Breast epithelium (tissue), 4 donors: ENCODE results near the gene NEK8. TPM values are rescaled to one million over a fixed set of nuclear protein-coding genes. Genes with fewer than 3 reads are reported as not detected.

Source experiments
- DNase-seq, 2 donors: peaks; one replicate each; pipeline ENCODE4 v3.0.0-alpha.2; 2019; ENCODE audit warnings: low spot score in 2 of 2
- H3K27ac ChIP-seq, 2 donors: fragments of 200-600 bp; sonication (generic) in 1 of 2; one replicate each; pipeline ENCODE4 v1.5.1; 2016 to 2019; ENCODE audit warnings: mild to moderate bottlenecking in 1 of 2
- H3K27me3 ChIP-seq, 2 donors: fragments of 200-600 bp; sonication (generic) in 1 of 2; one replicate each; pipeline versions ENCODE4 v1.5.1 to v1.6.0; 2017 to 2019; ENCODE audit warnings: control low read depth in 1 of 2, mild to moderate bottlenecking in 1 of 2
- H3K36me3 ChIP-seq: fragments of 200-600 bp; one replicate; pipeline ENCODE4 v1.5.1; 2019
- H3K4me1 ChIP-seq, 2 donors: fragments of 200-600 bp; sonication (generic); one replicate each; pipeline ENCODE4 v1.5.1; 2016 to 2019; ENCODE audit warnings: control low read depth in 1 of 2
- H3K4me3 ChIP-seq, 3 donors: fragments of 200-600 bp; sonication (generic); 1 replicate in 2 of 3; 2 replicates in 1 of 3; pipeline ENCODE4 v1.5.1; 2016 to 2019; ENCODE audit warnings: mild to moderate bottlenecking in 3 of 3, moderate library complexity in 2 of 3
- H3K9me3 ChIP-seq, 2 donors: fragments of 200-600 bp; sonication (generic) in 1 of 2; one replicate each; pipeline ENCODE4 v1.5.1; 2016 to 2019; ENCODE audit warnings: control low read depth in 1 of 2
- CTCF ChIP-seq, 3 donors: fragments of 450-650 bp; IDR thresholded peaks; one replicate each; pipeline ENCODE4 v1.5.1; 2016 to 2017; ENCODE audit warnings: antibody characterized with exemption in 3 of 3, mild to moderate bottlenecking in 3 of 3, moderate library complexity in 3 of 3
- POLR2A ChIP-seq: fragments of 450-650 bp; IDR thresholded peaks from one replicate; pipeline ENCODE4 v1.6.1; 2016; ENCODE audit warnings: antibody characterized with exemption, mild to moderate bottlenecking, moderate library complexity
- POLR2AphosphoS5 ChIP-seq, 3 donors: sonication (generic); formaldehyde crosslinking; IDR thresholded peaks; one replicate each; pipeline ENCODE4 v1.6.1; 2017; ENCODE audit warnings: antibody characterized with exemption in 3 of 3
- intact Hi-C: fragments of 100-400 bp; cut with DNase I; formaldehyde crosslinking; loops from one replicate; pipeline ENCODE4 v1.15.1; 2023; ENCODE audit warnings: low total_unique reads
- total RNA-seq, 3 donors: library from RNA; depleted of rRNA; stranded (reverse); fragments of >200 nt; gene quantifications; one replicate each; pipeline ENCODE4 v1.1.0, GENCODE V29; 2016

The NEK8 gene
- total RNA-seq, 3 donors from 2014 or later, result 2.9 to 5.3 (median 2.9) TPM

DNA sequence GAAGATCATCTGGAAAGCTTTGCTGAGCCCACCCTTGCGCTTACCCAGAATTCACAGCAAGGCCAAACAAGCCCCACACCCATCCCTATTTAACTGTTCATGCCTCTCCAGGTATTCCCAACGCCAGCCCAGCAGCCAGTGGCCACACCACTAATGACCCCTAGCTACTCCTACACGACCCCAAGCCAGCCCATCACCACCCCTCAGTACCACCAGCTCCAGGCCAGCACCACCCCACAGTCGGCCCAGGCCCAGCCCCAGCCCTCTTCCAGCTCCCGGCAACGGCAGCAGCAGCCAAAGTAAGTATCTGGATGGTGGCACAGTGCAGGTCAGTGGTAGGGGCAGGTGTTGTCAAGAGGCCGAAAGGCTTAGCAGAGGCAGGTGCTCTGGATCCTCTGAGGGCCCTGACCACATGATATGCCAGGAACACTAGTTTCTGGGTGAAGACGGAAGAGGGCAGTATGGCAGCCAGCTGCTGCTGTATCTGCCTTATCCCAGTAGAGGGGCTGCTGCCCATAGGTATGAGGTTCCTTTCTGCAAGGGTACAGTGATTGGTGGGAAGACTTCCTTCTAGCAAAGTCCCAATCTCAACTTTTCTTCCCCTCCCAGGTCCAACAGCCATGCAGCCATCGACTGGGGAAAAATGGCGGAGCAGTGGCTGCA, 27.6 kb upstream of the NEK8 start:
- intact Hi-C loops, result no loop called here
- TF ChIP-seq CTCF (IDR thresholded peaks at IDR 0.05) (no peak), POLR2A (no peak), POLR2AphosphoS5 (IDR thresholded peaks at IDR 0.05) (no peak)
- H3K27me3 ChIP-seq, result no peaks in the 10 kb centered on the region
- no peak for DNase-seq
- H3K4me3 ChIP-seq, result no peak overlapping the region
- H3K27ac ChIP-seq, result no peak overlapping the region
- H3K9me3 ChIP-seq, result no peaks in the 10 kb centered on the region
- no peaks in the 10 kb centered on the region for H3K4me1 ChIP-seq
- peaks cover 19% of the 10 kb centered on the region for H3K36me3 ChIP-seq

GRCh38 chr17:28702026-28702751, 26.4 kb upstream of the NEK8 start:
- Histone ChIP-seq H3K4me3 (no peak overlapping the region), H3K27ac (no peak overlapping the region), H3K9me3 (no peaks in the 10 kb centered on the region), H3K27me3 (no peaks in the 10 kb centered on the region), H3K36me3 (peaks cover 19% of the 10 kb centered on the region), H3K4me1 (no peaks in the 10 kb centered on the region)
- intact Hi-C loops, result no loop called here
- no peak for DNase-seq
- TF ChIP-seq POLR2AphosphoS5 (IDR thresholded peaks at IDR 0.05), result no peak
- TF ChIP-seq CTCF (IDR thresholded peaks at IDR 0.05), result no peak

DNA sequence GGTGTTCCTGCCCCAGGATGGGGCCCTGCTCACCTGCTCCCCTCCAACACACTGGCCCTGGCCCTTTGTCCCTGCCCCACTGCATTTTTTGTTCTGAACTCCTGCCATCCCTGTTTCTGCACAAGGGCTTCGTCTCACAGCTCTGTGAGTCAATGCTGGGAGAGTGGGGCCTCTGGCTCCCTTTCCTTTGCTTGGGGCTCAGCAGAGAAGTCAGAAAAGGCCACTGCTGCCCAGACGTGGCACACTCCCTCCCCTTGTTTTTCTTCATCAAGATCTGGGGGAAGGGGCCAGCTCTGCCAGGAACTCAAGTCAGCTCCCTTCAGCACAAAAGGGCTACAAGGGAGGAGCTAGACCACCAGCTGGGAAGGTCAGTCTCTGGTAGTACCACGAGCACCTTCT, 25.8 kb upstream of the NEK8 start:
- DNase-seq, result no peak
- no peaks in the 10 kb centered on the region for H3K27me3 ChIP-seq
- H3K4me1 ChIP-seq, result no peaks in the 10 kb centered on the region
- no peak overlapping the region for H3K4me3 ChIP-seq
- H3K27ac ChIP-seq, result no peak overlapping the region
- no peaks in the 10 kb centered on the region for H3K9me3 ChIP-seq
- H3K36me3 ChIP-seq, result peaks cover 16% of the 10 kb centered on the region
- TF ChIP-seq POLR2AphosphoS5 (IDR thresholded peaks at IDR 0.05) (no peak), POLR2A (no peak), CTCF (IDR thresholded peaks at IDR 0.05) (no peak)
- intact Hi-C loops, result no loop called here

GRCh38 chr17:28703552-28704218, 24.9 kb upstream of the NEK8 start:
- H3K27me3 ChIP-seq, result no peaks in the 10 kb centered on the region
- no peaks in the 10 kb centered on the region for H3K4me1 ChIP-seq
- no peak overlapping the region for H3K27ac ChIP-seq
- H3K36me3 ChIP-seq, result peaks cover 7% of the 10 kb centered on the region
- intact Hi-C loops, result no loop called here
- no peak for DNase-seq
- no peak overlapping the region for H3K4me3 ChIP-seq
- TF ChIP-seq POLR2A, result no peak
- TF ChIP-seq POLR2AphosphoS5 (IDR thresholded peaks at IDR 0.05), result no peak
- no peak for TF ChIP-seq CTCF (IDR thresholded peaks at IDR 0.05)
- no peaks in the 10 kb centered on the region for H3K9me3 ChIP-seq
